ENCODE results near the gene GFAP. TPM values are rescaled to one million over a fixed set of nuclear protein-coding genes. Genes with fewer than 3 reads are reported as not detected.

The GFAP gene
- total and polyA plus RNA-seq, 4 donors, result 0.24 to 0.42 (median 0.33) TPM; not detected in 1

DNA sequence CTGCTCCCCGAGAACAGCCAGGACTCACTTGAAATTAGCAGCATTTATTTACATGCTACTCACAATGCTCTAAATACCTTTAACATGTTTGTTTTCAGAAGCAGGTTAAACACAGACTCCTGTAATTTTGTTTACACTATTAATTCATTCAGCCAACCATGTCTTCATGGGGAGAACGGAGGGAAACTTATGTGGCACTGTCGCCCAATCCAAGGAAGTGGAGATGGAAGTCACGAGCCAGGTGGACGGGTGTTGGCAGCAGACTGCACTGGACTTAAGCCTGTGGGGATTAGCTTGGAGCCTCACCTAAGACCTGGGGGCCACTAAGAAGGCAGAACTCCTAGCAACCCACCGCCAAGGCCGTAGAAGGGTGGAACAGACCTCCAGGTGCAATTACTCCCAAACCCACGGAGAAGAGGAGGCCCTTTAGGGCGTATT lies 8.8 kb upstream of the GFAP start (continued):
- TF ChIP-seq RXRA (IDR thresholded peaks at IDR 0.05) (no peak), HNF4G (IDR thresholded peaks at IDR 0.05) (no peak), SP1 (IDR thresholded peaks at IDR 0.05) (no peak), FOXA2 (IDR thresholded peaks at IDR 0.05) (no peak), JUND (IDR thresholded peaks at IDR 0.05) (no peak), RAD21 (IDR thresholded peaks at IDR 0.05) (no peak)
- TF ChIP-seq, protein P1, sequence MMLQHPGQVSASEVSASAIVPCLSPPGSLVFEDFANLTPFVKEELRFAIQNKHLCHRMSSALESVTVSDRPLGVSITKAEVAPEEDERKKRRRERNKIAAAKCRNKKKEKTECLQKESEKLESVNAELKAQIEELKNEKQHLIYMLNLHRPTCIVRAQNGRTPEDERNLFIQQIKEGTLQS (IDR thresholded peaks at IDR 0.05), result no peak

DNA sequence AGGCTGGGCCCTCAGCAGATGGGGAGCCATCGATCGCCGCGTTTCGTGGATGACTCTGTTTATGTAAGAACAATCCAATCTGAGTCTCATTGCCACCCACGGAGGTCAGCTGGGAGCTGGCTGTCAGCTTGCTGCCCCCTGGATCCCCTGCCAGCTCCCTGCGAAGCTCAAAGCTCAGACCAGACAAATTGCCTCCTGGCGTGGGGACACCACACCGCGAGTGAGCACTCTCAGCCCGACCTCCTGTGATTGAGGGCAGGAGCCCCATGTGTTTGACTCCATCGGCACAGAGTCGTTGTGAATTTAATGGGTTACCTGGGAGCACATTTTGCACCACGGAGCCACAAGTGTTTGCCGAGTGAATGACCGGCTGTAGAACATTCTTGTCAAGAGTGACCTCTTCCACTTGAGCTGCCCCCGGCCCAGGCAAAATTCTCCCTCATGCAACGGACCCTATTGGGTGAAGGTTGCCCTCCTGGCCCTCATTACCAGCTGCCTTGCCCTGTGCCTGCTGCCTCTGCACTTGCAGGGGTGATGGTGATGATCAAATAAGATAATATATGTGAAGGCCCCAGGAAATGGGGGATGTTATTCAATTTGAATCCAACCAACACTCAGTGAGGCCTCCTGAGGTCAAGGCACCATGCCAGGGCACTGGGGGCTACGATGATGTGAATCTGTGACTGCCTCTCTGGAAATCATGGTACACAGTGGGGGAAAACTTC lies 7.6 kb upstream of the GFAP start:
- DNase-seq (ENCODE audit: low spot score), result no peak
- no peaks in the 10 kb centered on the region for H3K9me3 ChIP-seq (ENCODE audit: control insufficient read depth in 4 of 4, low read length in 3 of 4)
- H3K4me3 ChIP-seq (ENCODE audit: low read depth in 1 of 3, low read length in 3 of 3), result no peak overlapping the region
- TF ChIP-seq RXRA (IDR thresholded peaks at IDR 0.05) (no peak), FOXA1 (IDR thresholded peaks at IDR 0.05) (no peak), YY1 (IDR thresholded peaks at IDR 0.05) (no peak), NR2F2 (IDR thresholded peaks at IDR 0.05) (no peak)
- TF ChIP-seq, protein P2, sequence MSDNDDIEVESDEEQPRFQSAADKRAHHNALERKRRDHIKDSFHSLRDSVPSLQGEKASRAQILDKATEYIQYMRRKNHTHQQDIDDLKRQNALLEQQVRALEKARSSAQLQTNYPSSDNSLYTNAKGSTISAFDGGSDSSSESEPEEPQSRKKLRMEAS (IDR thresholded peaks at IDR 0.05), result no peak
- no peak overlapping the region for H3K9ac ChIP-seq (ENCODE audit: low read depth in 1 of 2, low read length in 2 of 2)
- H3K4me1 ChIP-seq (ENCODE audit: control insufficient read depth in 4 of 4, insufficient read depth in 4 of 4, low read length in 3 of 4), result peaks cover 0 to 2% (median 0%) of the 10 kb centered on the region in 4 donors
- no peak overlapping the region for H3K27ac ChIP-seq (ENCODE audit: low read depth in 1 of 2, low read length in 2 of 2)
- no peaks in the 10 kb centered on the region for H3K27me3 ChIP-seq (ENCODE audit: control insufficient read depth in 4 of 4, insufficient read depth in 4 of 4, low read length in 3 of 4)
- WGBS, result 82% methylated on average over 19 of the region's 19 CpGs
- no peaks in the 10 kb centered on the region for H3K36me3 ChIP-seq (ENCODE audit: control insufficient read depth in 4 of 4, insufficient read depth in 3 of 4, low read depth in 1 of 4, low read length in 3 of 4)

DNA sequence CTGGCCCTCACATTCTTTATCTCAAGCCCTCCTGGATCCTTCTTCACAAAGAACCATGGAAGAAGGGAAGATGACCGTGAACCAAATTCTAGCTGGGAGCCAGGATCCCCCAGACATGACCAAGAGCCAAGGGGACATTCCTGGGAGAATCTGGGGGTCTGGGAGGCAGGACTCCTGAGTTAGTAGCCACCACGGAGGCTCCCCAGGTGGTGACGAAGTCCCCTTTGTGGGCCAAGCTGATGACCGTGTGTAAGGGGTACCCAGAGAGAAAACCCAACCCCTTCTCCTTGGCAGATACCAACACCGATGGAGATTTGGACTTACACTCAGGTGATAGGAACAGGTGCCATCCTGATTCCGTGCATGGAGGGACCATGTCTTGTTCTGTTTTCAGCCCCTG lies 6.8 kb upstream of the GFAP start:
- Histone ChIP-seq H3K27me3 (ENCODE audit: control insufficient read depth in 4 of 4, insufficient read depth in 4 of 4, low read length in 3 of 4) (no peaks in the 10 kb centered on the region), H3K27ac (ENCODE audit: low read depth in 1 of 2, low read length in 2 of 2) (no peak overlapping the region), H3K4me1 (ENCODE audit: control insufficient read depth in 4 of 4, insufficient read depth in 4 of 4, low read length in 3 of 4) (peaks cover 0 to 2% (median 0%) of the 10 kb centered on the region in 4 donors), H3K9ac (ENCODE audit: low read depth in 1 of 2, low read length in 2 of 2) (no peak overlapping the region), H3K36me3 (ENCODE audit: control insufficient read depth in 4 of 4, insufficient read depth in 3 of 4, low read depth in 1 of 4, low read length in 3 of 4) (no peaks in the 10 kb centered on the region), H3K4me3 (ENCODE audit: low read depth in 1 of 3, low read length in 3 of 3) (no peak overlapping the region), H3K9me3 (ENCODE audit: control insufficient read depth in 4 of 4, low read length in 3 of 4) (no peaks in the 10 kb centered on the region)
- TF ChIP-seq FOXA1 (IDR thresholded peaks at IDR 0.05) (no peak), NR2F2 (IDR thresholded peaks at IDR 0.05) (no peak), SP1 (IDR thresholded peaks at IDR 0.05) (no peak), JUND (IDR thresholded peaks at IDR 0.05) (no peak), GABPA (IDR thresholded peaks at IDR 0.05 in 1 of 2, conservative IDR thresholded peaks at IDR 0.05 in 1 of 2) (no peak), YY1 (IDR thresholded peaks at IDR 0.05) (no peak), RAD21 (IDR thresholded peaks at IDR 0.05) (no peak), HNF4G (IDR thresholded peaks at IDR 0.05) (no peak), TAF1 (conservative IDR thresholded peaks at IDR 0.05) (no peak), HNF4A (conservative IDR thresholded peaks at IDR 0.05) (no peak), RXRA (IDR thresholded peaks at IDR 0.05) (no peak), EGR1 (IDR thresholded peaks at IDR 0.05; ENCODE audit: low read depth in 2 of 2) (no peak), FOXA2 (IDR thresholded peaks at IDR 0.05) (no peak)
- TF ChIP-seq, protein P3, sequence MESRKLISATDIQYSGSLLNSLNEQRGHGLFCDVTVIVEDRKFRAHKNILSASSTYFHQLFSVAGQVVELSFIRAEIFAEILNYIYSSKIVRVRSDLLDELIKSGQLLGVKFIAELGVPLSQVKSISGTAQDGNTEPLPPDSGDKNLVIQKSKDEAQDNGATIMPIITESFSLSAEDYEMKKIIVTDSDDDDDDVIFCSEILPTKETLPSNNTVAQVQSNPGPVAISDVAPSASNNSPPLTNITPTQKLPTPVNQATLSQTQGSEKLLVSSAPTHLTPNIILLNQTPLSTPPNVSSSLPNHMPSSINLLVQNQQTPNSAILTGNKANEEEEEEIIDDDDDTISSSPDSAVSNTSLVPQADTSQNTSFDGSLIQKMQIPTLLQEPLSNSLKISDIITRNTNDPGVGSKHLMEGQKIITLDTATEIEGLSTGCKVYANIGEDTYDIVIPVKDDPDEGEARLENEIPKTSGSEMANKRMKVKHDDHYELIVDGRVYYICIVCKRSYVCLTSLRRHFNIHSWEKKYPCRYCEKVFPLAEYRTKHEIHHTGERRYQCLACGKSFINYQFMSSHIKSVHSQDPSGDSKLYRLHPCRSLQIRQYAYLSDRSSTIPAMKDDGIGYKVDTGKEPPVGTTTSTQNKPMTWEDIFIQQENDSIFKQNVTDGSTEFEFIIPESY (IDR thresholded peaks at IDR 0.05), result no peak
- TF ChIP-seq, protein P2 (IDR thresholded peaks at IDR 0.05), result no peak
- TF ChIP-seq, protein P4, sequence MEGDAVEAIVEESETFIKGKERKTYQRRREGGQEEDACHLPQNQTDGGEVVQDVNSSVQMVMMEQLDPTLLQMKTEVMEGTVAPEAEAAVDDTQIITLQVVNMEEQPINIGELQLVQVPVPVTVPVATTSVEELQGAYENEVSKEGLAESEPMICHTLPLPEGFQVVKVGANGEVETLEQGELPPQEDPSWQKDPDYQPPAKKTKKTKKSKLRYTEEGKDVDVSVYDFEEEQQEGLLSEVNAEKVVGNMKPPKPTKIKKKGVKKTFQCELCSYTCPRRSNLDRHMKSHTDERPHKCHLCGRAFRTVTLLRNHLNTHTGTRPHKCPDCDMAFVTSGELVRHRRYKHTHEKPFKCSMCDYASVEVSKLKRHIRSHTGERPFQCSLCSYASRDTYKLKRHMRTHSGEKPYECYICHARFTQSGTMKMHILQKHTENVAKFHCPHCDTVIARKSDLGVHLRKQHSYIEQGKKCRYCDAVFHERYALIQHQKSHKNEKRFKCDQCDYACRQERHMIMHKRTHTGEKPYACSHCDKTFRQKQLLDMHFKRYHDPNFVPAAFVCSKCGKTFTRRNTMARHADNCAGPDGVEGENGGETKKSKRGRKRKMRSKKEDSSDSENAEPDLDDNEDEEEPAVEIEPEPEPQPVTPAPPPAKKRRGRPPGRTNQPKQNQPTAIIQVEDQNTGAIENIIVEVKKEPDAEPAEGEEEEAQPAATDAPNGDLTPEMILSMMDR (IDR thresholded peaks at IDR 0.05; ENCODE audit: low read depth, low read length, missing input control), result no peak
- TF ChIP-seq, protein P1 (IDR thresholded peaks at IDR 0.05), result no peak
- TF ChIP-seq, protein P5, sequence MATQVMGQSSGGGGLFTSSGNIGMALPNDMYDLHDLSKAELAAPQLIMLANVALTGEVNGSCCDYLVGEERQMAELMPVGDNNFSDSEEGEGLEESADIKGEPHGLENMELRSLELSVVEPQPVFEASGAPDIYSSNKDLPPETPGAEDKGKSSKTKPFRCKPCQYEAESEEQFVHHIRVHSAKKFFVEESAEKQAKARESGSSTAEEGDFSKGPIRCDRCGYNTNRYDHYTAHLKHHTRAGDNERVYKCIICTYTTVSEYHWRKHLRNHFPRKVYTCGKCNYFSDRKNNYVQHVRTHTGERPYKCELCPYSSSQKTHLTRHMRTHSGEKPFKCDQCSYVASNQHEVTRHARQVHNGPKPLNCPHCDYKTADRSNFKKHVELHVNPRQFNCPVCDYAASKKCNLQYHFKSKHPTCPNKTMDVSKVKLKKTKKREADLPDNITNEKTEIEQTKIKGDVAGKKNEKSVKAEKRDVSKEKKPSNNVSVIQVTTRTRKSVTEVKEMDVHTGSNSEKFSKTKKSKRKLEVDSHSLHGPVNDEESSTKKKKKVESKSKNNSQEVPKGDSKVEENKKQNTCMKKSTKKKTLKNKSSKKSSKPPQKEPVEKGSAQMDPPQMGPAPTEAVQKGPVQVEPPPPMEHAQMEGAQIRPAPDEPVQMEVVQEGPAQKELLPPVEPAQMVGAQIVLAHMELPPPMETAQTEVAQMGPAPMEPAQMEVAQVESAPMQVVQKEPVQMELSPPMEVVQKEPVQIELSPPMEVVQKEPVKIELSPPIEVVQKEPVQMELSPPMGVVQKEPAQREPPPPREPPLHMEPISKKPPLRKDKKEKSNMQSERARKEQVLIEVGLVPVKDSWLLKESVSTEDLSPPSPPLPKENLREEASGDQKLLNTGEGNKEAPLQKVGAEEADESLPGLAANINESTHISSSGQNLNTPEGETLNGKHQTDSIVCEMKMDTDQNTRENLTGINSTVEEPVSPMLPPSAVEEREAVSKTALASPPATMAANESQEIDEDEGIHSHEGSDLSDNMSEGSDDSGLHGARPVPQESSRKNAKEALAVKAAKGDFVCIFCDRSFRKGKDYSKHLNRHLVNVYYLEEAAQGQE (IDR thresholded peaks at IDR 0.05), result no peak
- DNase-seq (ENCODE audit: low spot score), result no peak
- WGBS, result 91% methylated on average over 6 of the region's 6 CpGs

Measured in liver (tissue), 9 donors.